Stimulated activated CD8-positive, alpha-beta memory T cell treated with anti-CD3 and anti-CD28 coated beads, Interleukin-7, amount 100 ng/mL, for 24 hours (primary cell): ENCODE results near the gene TEX11.
"Not testable (repeated sequence)": the region's sequence is repeated elsewhere in the genome, so short reads cannot be mapped to it uniquely, and the experiment has no call there.

Source experiments
- DNase-seq: peaks from one replicate; pipeline ENCODE4 v3.0.0-alpha.2; 2020; ENCODE audit warnings: low read depth

Gene TEX11

DNA sequence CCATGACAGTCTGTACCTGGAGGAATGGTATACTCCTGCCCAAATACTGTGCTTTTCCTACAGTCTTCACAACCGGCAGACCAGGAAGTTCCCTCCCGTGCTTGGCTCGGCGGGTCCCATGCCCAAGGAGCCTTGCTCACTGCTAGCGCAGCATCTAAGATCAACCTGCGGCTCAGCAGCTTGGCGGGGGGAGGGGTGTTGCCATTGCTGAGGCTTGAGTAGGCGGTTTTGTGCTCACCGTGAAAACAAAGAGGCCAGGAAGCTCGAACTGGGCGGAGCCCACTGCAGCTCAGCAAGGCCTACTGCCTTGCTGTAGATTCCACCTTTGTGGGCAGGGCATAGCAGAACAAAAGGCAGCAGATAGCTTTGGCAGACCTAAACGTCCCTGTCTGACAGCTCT, 152.7 kb downstream of the TEX11 start:
- peak; percentile 15 for DNase-seq

- DNase-seq = no peak
Observed at GRCh38 chrX:70754169-70754848, 154.2 kb downstream of the TEX11 start.

- not testable (repeated sequence) for DNase-seq
Observed at GRCh38 chrX:70733774-70734173, 174.7 kb downstream of the TEX11 start.

DNA sequence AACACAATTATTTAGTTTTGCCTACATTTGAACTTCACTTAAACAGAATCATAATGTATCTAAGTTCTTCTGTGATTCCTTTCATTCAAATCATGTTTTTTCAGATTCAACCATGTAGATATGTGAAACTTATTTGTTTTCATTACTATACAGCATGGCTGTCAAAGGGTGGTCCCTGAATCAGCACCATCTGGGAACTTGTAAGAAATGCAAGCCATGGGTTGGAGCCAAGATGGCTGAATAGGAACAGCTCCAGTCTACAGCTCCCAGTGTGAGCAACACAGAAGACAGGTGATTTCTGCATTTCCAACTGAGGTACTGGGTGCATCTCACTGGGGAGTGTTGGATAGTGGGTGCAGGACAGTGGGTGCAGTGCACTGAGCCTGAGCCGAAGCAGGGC, 180.6 kb downstream of the TEX11 start:
- DNase-seq = not testable (repeated sequence)

GRCh38 chrX:70720721-70721120, 187.8 kb downstream of the TEX11 start:
- no peak for DNase-seq

GRCh38 chrX:70711336-70711735, 197.2 kb downstream of the TEX11 start:
- not testable (repeated sequence) for DNase-seq

GRCh38 chrX:70694339-70695122, 214.0 kb downstream of the TEX11 start:
- DNase-seq = no peak

- not testable (repeated sequence) for DNase-seq
Observed at GRCh38 chrX:70679455-70679854, 229.1 kb downstream of the TEX11 start.

DNA sequence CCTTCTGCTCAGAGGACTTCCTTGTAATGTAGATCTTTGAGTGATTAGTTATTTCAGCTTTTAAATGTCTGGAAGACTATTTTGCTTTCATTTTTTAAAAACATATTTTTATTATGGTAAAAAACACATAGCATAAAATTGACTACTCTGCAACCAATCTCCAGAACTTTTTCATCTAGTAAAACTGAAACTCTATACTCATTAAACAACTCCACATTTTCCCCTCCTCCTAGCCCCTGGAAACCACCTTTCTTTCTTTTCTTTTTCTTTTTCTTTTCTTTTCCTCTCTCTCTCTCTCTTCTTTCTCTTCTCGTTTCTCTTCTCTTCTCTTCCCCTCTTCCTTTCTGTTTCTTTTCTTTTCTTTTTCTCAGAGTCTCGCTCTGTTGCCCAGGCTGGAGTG, 233.2 kb downstream of the TEX11 start:
- DNase-seq = no peak

- DNase-seq = no peak
Observed at GRCh38 chrX:70672326-70672725, 236.2 kb downstream of the TEX11 start.

DNA sequence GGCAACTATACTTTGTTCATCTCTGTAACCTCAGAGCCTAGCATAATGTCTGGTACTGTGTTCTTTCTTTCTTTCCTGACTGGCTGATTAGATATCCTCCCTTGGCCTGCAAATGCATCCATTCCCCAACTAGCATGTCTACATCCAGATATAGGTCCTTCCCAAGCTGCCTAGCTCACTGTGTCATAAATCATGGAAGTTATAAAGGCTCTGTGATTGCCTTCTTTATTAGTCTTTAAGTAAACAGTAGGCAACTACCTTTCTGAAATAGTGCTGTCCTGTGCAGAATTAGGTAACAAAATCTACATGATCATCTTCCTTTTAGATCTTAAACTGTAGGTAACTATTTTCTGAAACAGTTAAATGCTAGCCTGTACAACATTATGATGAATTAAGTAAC, 239.4 kb downstream of the TEX11 start:
- no peak for DNase-seq

DNA sequence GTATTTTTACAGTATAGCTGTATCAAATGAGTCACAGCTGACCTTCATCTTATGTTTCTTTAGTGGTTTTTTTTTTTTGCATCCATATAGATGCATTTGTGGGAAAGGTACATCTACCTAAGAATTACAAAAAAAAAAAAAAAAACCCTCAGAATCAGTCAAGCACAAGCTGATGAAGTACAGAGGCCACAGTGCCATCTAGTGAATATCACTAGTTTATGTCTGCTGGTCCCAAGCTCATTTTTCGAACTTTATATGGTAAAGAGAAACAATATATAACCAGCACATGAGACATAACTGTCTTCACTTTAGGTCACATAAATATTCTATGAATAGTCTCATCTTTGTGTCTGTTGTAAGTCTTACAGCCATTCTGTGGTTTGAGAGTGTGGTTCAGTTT, 243.8 kb downstream of the TEX11 start:
- DNase-seq = no peak

DNA sequence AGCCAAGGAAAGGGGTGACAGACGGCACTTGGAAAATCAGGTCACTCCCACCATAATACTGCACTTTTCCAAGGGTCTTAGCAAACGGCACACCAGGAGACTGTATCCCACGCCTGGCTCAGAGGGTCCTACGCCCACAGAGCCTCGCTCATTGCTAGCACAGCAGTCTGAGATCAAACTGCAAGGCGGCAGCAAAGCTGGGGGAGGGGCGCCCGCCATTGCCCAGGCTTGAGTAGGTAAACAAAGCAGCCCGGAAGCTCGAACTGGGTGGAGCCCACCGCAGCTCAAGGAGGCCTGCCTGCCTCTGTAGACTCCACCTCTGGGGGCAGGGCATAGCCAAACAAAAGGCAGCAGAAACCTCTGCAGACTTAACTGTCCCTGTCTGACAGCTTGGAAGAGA, 247.4 kb downstream of the TEX11 start:
- DNase-seq = not testable (repeated sequence)

GRCh38 chrX:70657546-70657945, 251.0 kb downstream of the TEX11 start:
- DNase-seq = not testable (repeated sequence)

DNA sequence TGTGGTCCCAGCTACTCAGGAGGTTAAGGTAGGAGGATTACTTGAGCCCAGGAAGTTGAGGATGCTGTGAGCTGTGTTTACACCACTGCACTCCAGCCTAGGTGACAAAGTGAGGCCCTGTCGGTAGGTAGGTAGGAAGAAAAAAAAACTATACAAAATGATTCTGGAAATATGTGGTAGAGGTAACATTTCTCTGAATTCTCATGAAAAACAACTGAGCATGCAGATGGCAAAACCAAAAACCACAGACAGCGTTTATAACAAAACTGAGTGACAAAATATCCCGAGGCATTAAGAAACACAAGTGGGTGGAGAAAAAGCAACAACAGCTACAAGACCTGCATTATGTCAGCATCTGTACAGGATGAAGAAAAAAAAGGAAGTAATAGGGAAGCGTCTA, 252.2 kb downstream of the TEX11 start:
- DNase-seq = no peak

DNA sequence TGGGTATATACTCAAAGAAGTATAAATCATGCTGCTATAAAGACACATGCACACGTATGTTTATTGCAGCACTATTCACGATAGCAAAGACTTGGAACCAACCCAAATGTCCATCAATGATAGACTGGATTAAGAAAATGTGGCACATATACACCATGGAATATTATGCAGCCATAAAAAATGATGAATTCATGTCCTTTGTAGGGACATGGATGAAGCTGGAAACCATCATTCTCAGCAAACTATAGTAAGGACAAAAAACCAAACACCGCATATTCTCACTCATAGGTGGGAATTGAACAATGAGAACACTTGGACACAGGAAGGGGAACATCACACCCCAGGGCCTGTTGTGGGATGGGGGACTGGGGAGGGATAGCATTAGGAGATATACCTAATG, 260.6 kb downstream of the TEX11 start:
- DNase-seq = not testable (repeated sequence)

GRCh38 chrX:70636218-70636617, 272.3 kb downstream of the TEX11 start:
- DNase-seq = no peak

GRCh38 chrX:70635669-70636068, 272.8 kb downstream of the TEX11 start:
- DNase-seq = no peak

- DNase-seq = no peak
Observed at GRCh38 chrX:70635227-70635626, 273.3 kb downstream of the TEX11 start.

DNA sequence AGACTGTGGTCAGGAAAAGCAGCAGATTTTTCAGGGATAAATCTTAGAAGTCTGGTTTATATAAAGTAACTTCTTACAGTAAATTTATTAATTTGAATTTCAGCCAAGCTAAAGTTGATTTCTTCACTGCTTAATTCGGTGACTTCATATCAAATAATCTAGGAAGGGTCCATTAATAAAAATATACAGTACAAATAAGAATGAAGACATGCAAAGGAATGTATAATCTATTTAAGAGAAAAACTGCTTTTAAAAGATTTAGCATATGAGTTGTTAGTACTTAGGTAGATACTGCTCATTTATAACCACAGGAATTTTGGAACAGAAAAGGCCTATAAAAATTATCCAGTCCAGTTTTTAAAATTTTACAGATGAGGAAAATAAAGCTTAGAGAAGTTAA, 286.8 kb downstream of the TEX11 start:
- no peak for DNase-seq

GRCh38 chrX:70618467-70618866, 290.0 kb downstream of the TEX11 start:
- DNase-seq = no peak

GRCh38 chrX:70613295-70613694, 295.2 kb downstream of the TEX11 start:
- no peak for DNase-seq

- DNase-seq = no peak
Observed at GRCh38 chrX:70605352-70605751, 303.2 kb downstream of the TEX11 start.

DNA sequence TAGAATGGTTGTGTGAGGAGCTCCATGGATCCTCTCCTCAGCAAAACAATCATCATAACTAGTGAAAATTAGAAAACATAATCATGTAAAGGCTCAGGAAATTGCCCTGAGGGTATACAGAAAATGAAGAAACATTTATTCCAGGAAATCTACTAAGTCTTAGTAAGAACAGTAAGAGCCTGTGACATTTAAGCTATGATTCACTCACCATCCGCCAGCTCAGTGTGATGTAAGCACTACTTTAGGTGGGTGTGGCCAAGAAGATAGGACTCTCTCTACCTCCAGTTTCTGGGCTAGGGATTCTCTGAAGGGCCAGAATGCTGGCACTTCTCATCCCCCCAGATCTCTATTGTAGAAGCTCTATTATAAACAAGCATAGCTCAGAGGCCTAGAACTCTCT, 316.4 kb downstream of the TEX11 start:
- no peak for DNase-seq
